Inferior parietal cortex (tissue), 1 donor: ENCODE measurements around the gene SETD1A.

Experiments used
- DNase-seq: peaks from one replicate; pipeline ENCODE4 v3.0.0-alpha.2; 2016; ENCODE audit errors: extremely low spot score

The SETD1A gene

DNA sequence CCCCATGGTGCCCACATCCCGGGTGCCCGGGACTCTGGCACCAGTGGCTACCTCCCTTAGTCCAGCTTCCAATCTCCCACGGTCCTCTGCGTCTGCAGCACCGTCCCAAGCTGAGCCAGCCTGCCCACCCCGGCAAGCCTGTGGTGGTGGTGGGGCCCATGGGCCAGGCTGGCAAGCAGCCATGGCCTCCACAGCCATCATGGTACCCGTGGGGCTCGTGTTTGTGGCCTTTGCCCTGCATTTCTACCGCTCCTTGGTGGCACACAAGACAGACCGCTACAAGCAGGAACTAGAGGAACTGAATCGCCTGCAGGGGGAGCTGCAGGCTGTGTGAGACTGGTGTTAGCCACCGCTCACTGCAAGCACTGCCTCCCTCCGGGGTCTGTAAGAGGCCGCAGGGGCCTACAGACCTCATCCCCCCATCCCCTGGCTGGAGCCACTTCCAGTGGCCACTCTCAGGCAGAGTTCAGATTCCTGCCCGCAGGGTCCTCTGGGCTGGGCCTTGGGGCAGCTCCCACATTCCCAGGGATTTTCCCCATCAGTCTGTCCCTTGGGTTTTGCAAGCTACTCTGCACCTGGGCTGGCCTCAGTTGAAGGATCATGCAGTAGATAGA is 3.9 kb upstream of the SETD1A start:
- DNase-seq = peak; percentile 83

DNA sequence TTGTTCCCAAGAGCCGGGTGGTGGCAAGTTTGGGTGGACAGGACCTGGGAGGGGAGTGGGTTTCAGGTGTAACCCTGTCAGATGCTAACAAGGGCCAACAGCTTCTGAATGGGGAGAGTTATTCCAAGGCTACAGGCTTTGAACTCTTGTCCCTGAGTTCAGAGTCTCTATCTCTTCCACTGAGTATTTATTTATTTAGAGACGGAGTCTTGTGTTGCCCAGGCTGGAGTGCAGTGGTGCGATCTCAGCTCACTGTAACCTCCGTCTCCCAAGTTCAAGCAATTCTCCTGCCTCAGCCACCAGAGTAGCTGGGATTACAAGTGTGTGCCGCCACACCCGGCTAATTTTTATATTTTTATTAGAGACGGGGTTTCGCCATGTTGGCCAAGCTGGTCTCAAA is 2.6 kb upstream of the SETD1A start:
- DNase-seq = no peak

DNA sequence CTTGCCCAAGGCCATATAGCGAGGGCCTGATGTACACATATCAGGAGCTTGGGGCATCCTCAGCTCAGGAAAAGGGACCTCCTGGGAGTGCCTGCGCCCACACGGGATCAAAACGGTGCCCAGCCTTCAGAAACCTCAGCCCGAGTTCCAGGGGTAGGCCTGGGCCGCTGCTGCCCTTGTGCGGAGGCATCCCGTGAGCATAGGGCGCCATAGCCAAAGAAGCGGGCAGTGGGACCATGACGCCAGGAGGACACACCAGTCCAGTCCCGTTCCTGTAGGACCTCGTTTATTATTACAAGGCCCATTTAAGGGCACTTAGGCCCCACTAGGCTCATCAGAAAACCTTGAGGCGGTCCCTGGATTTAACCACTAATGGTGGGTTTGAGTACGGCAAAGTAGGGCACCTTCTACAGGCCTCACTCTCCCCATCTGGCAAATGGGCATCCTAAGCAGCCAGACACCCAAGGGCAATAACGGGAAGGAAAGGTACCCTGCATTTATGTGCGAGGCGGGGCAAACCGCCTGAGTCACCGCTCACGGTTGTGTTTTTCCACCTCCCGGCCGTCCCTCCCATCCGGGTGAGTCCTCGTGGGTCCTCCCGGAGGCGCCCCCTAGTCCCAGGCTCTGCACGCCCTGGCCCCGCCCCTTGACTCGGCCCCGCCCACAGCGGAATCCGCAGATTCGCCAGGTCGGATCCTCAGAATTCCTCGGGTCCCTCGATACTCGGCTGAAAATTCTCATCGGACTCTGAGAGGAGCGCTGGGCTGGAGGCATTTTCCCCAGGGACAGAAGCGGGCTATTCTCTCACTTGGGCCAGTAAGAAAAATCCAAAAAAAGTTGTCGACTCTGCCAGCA is 726 bp upstream of the SETD1A start:
- DNase-seq = no peak

DNA sequence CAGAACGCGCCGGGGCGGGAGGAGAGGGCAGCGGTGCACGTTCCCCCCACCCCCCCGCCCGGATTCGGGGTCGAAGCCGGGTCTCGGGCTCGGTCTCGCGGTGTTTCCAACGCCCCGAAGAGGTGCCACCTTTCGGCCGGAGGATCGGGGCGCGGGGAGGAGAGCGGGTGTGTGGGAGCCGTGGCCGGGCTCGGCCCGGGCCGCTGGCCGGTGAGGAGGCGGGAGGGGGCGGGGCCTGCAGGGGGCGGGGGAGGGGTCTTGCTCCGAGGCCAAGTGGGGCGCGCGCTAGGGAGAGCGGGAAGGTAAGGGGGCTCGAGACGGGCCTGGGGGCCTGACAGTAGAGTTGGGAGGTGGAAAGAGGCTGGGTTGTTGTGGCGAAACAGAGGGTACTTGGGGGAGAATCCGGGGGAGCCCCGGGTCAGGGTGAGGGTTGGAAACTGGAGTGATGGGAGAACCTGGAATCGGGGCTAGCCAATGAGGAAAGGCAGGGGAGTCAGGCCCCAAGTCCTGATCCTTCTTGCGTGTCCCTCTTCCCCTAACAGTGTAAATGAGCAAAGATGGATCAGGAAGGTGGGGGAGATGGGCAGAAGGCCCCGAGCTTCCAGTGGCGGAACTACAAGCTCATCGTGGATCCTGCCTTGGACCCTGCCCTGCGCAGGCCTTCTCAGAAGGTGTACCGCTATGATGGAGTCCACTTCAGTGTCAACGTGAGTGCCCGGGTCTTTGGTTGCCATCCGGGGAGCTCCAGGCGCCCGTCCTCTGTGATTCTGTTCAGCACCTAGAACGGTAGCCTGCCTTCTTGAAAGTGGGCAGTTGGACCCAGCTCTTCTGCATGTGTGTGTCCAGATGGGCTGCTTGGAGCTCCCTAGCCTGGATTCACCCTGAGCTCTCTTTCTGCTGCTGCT is 873 bp downstream of the SETD1A start:
- DNase-seq = no peak

- no peak for DNase-seq
These were observed 3.8 kb downstream of the SETD1A start for GRCh38 chr16:30961384-30961783.

GRCh38 chr16:30963925-30964511 is 6.5 kb downstream of the SETD1A start:
- DNase-seq = no peak

- DNase-seq = no peak
These were observed 7.1 kb downstream of the SETD1A start for GRCh38 chr16:30964574-30965226.

GRCh38 chr16:30965436-30965835 is 7.9 kb downstream of the SETD1A start:
- DNase-seq = no peak

DNA sequence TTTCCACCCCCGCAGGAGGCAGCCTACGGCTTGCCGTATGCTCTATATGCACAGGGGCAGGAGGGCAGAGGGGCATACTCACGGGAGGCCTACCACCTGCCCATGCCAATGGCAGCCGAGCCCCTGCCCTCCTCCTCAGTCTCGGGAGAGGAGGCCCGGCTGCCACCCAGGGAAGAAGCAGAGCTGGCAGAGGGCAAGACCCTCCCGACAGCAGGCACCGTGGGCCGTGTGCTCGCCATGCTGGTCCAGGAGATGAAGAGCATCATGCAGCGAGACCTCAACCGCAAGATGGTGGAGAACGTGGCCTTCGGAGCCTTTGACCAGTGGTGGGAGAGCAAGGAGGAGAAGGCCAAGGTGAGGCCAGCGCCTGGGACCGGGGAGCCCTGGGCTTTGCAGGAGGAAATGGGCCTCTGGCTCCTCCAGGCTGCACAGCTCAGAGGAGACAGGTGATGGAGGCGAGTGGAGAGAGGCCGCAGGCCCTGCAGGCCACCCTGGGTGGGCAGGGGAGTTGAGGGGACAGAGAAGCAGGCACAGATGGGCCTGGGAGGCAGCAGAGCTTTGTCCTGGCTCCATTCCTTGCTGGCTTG is 8.6 kb downstream of the SETD1A start:
- DNase-seq = no peak

GRCh38 chr16:30967795-30968194 is 10.2 kb downstream of the SETD1A start:
- DNase-seq = no peak

- DNase-seq = no peak
These were observed 11.8 kb downstream of the SETD1A start for GRCh38 chr16:30969246-30969842.

- no peak for DNase-seq
These were observed 13.7 kb downstream of the SETD1A start for GRCh38 chr16:30971298-30971697.

DNA sequence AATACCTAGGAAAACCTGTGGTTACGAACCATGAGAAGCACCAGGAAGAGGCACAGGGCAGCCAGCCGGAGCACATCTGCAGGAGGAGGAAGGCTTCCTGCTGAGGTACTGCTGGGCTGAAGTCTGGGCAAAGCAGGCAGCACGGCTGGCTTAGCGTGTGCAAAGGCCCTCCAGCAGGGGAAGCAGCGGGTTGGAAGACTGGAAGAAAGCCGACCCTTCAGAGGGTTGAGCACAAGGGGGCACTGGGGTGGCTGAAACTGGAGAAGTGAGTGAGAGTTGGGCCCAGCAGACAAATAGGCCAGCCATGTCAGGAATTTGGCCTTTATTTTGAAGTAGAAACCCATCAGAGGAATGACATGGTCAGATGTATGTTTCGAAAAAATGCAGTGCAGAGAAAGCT is 15.3 kb downstream of the SETD1A start:
- no peak for DNase-seq

DNA sequence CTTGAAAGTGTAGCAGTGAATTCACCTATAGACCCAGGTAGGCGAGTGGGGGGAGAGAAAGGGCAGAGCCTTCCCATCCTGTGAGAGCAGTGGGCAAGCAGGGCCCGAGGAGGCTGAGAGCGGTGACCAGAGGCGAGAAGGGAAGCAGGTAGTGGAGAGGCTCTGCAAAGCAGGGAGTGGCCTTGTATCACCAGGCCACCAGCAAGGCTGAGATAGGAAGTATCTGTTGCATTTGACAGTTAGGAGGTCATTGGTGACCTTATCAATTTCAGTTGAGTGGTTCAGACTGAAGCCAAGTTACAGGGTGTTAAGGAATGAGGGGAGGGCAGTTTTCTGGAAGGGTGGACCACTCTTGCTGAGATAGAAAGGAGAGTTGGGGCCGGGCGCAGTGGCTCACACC is 16.8 kb downstream of the SETD1A start:
- no peak for DNase-seq

GRCh38 chr16:30976486-30976885 is 18.9 kb downstream of the SETD1A start:
- no peak for DNase-seq

DNA sequence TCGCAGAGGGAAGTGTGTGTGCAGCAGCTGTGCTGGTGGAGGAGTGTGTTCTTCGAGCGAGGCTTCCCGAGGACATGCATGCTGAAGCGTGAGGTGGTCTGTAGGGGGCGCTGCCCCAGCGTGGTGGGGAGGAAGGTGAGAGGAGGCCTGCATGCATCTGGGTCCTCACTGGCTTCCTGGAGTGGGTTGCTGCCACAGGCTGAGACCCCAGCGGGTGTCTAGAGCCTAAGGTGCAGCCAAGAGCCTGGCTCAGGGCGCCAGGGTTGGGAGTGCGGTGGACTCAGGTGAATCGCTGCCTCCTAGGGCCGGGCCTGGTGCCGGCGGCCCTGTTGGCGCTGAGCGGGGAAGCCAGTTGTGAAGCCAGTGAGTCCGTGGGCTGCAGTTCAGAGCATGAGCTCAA is 19.9 kb downstream of the SETD1A start:
- DNase-seq = no peak

GRCh38 chr16:30979170-30980022 is 21.8 kb downstream of the SETD1A start:
- DNase-seq = no peak

- DNase-seq = no peak
These were observed 22.4 kb downstream of the SETD1A start for GRCh38 chr16:30980023-30980371.

GRCh38 chr16:30980434-30980833 is 22.9 kb downstream of the SETD1A start:
- DNase-seq = no peak

DNA sequence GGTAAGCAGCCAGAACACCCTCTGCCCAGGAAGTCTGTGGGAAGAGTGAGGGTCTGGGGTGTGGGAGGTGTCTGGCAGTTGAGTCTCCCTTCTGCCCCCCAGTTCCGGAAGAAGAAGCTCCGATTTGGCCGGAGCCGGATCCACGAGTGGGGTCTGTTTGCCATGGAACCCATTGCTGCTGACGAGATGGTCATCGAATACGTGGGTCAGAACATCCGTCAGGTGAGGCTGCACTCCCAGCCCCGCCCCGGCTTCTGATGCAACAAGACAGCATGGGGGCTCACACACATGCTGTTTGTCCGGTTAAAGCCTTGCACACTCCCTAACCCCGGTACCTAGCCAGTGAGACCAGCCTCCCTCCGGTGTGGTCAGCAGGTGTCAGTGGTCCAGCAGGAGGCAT is 23.4 kb downstream of the SETD1A start:
- no peak for DNase-seq
